TTC549 (cell line): ENCODE data around the gene RAB5B.

Source experiments
- FAIRE-seq: peaks from 2 replicates; lab custom pipeline; 2012; peaks lifted over from hg19 to GRCh38; lab: Jason Lieb, UNC

Gene RAB5B

GRCh38 chr12:55973599-55974307, at the start of gene RAB5B:
TSS of gene RAB5B (plus strand) at chr12:55974078. CDS start at chr12:55986961, 12,883 bp downstream.
- peak; percentile 98 for FAIRE-seq

- FAIRE-seq: no peak
These were observed 48.5 kb upstream of the RAB5B start for GRCh38 chr12:55925371-55925770.

GRCh38 chr12:55925870-55926737, 47.8 kb upstream of the RAB5B start:
- no peak for FAIRE-seq

- FAIRE-seq: peak; percentile 48
These were observed 46.9 kb upstream of the RAB5B start for GRCh38 chr12:55926738-55927587.

GRCh38 chr12:55927588-55928502, 46.0 kb upstream of the RAB5B start, which contains the start of gene PYM1:
TSS of gene PYM1 (minus strand) at chr12:55927894. CDS start at chr12:55927761, 133 bp downstream.
- FAIRE-seq: no peak

- no peak for FAIRE-seq
These were observed 44.5 kb upstream of the RAB5B start for GRCh38 chr12:55929306-55929791.

GRCh38 chr12:55930771-55931316, 43.0 kb upstream of the RAB5B start, which contains the start of gene DGKA:
TSS of gene DGKA (plus strand) at chr12:55931162. CDS start at chr12:55936504, 5,342 bp downstream.
- no peak for FAIRE-seq

GRCh38 chr12:55931317-55931779, 42.5 kb upstream of the RAB5B start:
- FAIRE-seq: no peak

- no peak for FAIRE-seq
These were observed 41.9 kb upstream of the RAB5B start for GRCh38 chr12:55931780-55932550.

GRCh38 chr12:55932551-55932910, 41.3 kb upstream of the RAB5B start:
- FAIRE-seq: no peak

GRCh38 chr12:55933169-55933798, 40.6 kb upstream of the RAB5B start:
- FAIRE-seq: no peak

GRCh38 chr12:55933799-55934742, 39.8 kb upstream of the RAB5B start:
- FAIRE-seq: no peak

GRCh38 chr12:55934773-55935172, 39.1 kb upstream of the RAB5B start:
- no peak for FAIRE-seq

GRCh38 chr12:55935738-55936151, 38.1 kb upstream of the RAB5B start:
- FAIRE-seq: no peak

- no peak for FAIRE-seq
These were observed 35.9 kb upstream of the RAB5B start for GRCh38 chr12:55937981-55938380.

GRCh38 chr12:55938826-55939501, 34.9 kb upstream of the RAB5B start:
- FAIRE-seq: no peak

GRCh38 chr12:55940065-55940732, 33.7 kb upstream of the RAB5B start:
- FAIRE-seq: no peak
